ENCODE measurements around the gene SEMA3B. TPM values are rescaled to one million over a fixed set of nuclear protein-coding genes. Genes with fewer than 3 reads are reported as not detected.

The SEMA3B gene
- total RNA-seq, 1 experiment from 2014 or later, result 6.4 TPM

DNA sequence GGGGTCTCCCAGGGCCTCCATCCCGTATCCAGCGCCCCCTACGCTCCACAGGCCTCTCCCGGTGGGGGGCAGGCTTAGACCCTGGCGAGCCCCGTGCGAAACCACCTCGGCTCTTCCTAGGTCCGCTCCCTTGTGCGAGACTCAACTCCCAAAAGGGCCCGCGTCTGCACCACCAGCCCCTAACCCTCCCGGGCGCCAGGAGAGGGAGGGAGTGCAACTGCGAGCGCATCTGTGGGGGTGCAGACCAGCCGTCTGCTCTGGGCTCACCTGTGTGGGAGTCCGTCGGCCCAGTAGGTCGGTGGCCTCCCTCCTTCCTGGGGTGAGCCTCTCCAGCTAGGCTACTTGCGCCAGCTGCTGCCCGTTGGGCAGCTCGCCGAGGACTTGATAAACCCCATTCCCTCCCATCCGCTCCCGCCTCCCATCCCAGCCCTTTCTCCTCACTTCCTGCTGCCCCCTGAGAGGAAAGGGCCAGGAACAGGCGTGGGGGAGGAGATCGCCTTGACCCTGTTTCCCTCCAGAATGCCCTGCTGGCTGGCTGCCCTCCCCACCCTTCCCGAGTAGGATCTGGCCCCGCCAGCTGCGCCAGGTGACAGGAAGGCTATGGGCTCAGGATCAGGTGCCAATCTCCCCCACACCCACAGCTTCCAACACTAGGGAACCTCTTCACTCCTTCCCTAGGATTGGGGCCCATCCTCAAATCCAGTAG, 53.6 kb downstream of the SEMA3B start, which contains the start of gene HYAL2:
HYAL2 (minus strand) TSS at position 360 of the 706 bp plus-strand sequence. CDS start 2,256 bp downstream, outside the sequence.
- Histone ChIP-seq H3K56ac (ENCODE audit: insufficient read length, low read depth, low read length) (no peak within 1 kb of the TSS), H4K5ac (ENCODE audit: insufficient read length, low read depth, low read length) (no peak within 1 kb of the TSS), H3K27me3 (ENCODE audit: insufficient read depth, low read length) (no peaks in the 10 kb centered on the region), H3K9ac (ENCODE audit: extremely low read depth, insufficient read length, low read length) (peak within 1 kb of the TSS; percentile 87), H2BK120ac (ENCODE audit: low read depth, low read length, poor library complexity, severe bottlenecking) (no peak within 1 kb of the TSS), H4K20me1 (ENCODE audit: control insufficient read depth, insufficient read depth, insufficient read length) (no peaks in the 10 kb centered on the region), H3K4me1 (ENCODE audit: insufficient read depth, low read length) (peaks cover 6% of the 10 kb centered on the region; the same call in 1 of the 2 replicates), H4K8ac (replicated peaks; ENCODE audit: insufficient read length, low read depth, low read length) (no peak within 1 kb of the TSS), H3K79me2 (ENCODE audit: insufficient read depth, low read length) (peaks cover 8% of the 10 kb centered on the region; the same call in 1 of the 2 replicates), H3K4ac (ENCODE audit: low read depth, low read length) (no peak within 1 kb of the TSS), H3T11ph (ENCODE audit: low read length) (no peak within 1 kb of the TSS), H4K91ac (ENCODE audit: insufficient read length, low read depth, low read length) (no peak within 1 kb of the TSS), H2BK15ac (ENCODE audit: low read depth, low read length) (no peak within 1 kb of the TSS), H2BK12ac (ENCODE audit: insufficient read length, low read depth, low read length) (no peak within 1 kb of the TSS), H2BK20ac (ENCODE audit: low read depth, low read length, poor library complexity, severe bottlenecking) (no peak within 1 kb of the TSS), H3K14ac (ENCODE audit: insufficient read depth, low read length) (peak within 1 kb of the TSS; percentile 36; the same call in 1 of the 2 replicates), H3K4me2 (ENCODE audit: insufficient read depth, insufficient read length, low read length) (peak within 1 kb of the TSS; percentile 37), H3K23ac (ENCODE audit: insufficient read length, low read depth, low read length) (no peak within 1 kb of the TSS), H3K79me1 (ENCODE audit: insufficient read depth, low read depth, low read length, poor library complexity, severe bottlenecking) (peaks cover 4% of the 10 kb centered on the region), H3K18ac (ENCODE audit: insufficient read length, low read depth, low read length) (peak within 1 kb of the TSS; percentile 41), H3K23me2 (ENCODE audit: insufficient read length, low read depth, low read length, poor library complexity, severe bottlenecking) (peaks cover 19% of the 10 kb centered on the region), H2AK5ac (ENCODE audit: insufficient read length, low read length) (no peak within 1 kb of the TSS), H2BK5ac (ENCODE audit: insufficient read length, low read length) (no peak within 1 kb of the TSS), H2AFZ (ENCODE audit: low read length) (no peak within 1 kb of the TSS), H3K9me3 (ENCODE audit: control insufficient read depth, low read depth, low read length) (no peaks in the 10 kb centered on the region), H3K27ac (ENCODE audit: insufficient read length, low read depth, low read length) (no peak within 1 kb of the TSS)
- TF ChIP-seq, protein P1, sequence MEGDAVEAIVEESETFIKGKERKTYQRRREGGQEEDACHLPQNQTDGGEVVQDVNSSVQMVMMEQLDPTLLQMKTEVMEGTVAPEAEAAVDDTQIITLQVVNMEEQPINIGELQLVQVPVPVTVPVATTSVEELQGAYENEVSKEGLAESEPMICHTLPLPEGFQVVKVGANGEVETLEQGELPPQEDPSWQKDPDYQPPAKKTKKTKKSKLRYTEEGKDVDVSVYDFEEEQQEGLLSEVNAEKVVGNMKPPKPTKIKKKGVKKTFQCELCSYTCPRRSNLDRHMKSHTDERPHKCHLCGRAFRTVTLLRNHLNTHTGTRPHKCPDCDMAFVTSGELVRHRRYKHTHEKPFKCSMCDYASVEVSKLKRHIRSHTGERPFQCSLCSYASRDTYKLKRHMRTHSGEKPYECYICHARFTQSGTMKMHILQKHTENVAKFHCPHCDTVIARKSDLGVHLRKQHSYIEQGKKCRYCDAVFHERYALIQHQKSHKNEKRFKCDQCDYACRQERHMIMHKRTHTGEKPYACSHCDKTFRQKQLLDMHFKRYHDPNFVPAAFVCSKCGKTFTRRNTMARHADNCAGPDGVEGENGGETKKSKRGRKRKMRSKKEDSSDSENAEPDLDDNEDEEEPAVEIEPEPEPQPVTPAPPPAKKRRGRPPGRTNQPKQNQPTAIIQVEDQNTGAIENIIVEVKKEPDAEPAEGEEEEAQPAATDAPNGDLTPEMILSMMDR (conservative IDR thresholded peaks at IDR 0.05), result no peak
- no peaks in the 10 kb centered on the region for H3K27me3 Mint-ChIP-seq (ENCODE audit: low read depth)
- H3K27ac Mint-ChIP-seq, result peak within 1 kb of the TSS; percentile 98 to 100 (median 99)
- H3K4me3 Mint-ChIP-seq, result peak within 1 kb of the TSS; percentile 85 to 90
- H3K9me3 Mint-ChIP-seq, result no peaks in the 10 kb centered on the region
- H3K36me3 Mint-ChIP-seq (ENCODE audit: insufficient read depth in 1 of 3, low read depth in 3 of 3), result peaks cover 31 to 49% (median 37%) of the 10 kb centered on the region in 3 experiments
- no CpG with 5 or more reads among the region's 31 CpGs for WGBS (ENCODE audit: extremely low coverage, insufficient read length, low lambda C conversion rate)
- peak; percentile 67 for DNase-seq
- H3K4me1 Mint-ChIP-seq, result peaks cover 22 to 50% of the 10 kb centered on the region in 2 experiments
